Measurements from ENCODE around the gene SYT13. TPM values are rescaled to one million over a fixed set of nuclear protein-coding genes. Genes with fewer than 3 reads are reported as not detected.

The SYT13 gene
- polyA plus RNA-seq, 1 donor (not counting 4 experiments of a cell fraction or from before 2014, with no cell fraction given) = not detected

GRCh38 chr11:45320371-45320770 is 34.2 kb upstream of the SYT13 start:
- no peaks in the 10 kb centered on the region for H3K4me1 ChIP-seq (ENCODE audit: control insufficient read depth, extremely low read depth, insufficient read depth, low read length)
- H3K79me2 ChIP-seq (ENCODE audit: control insufficient read depth, insufficient read depth, low read length) = no peaks in the 10 kb centered on the region
- no peaks in the 10 kb centered on the region for H4K20me1 ChIP-seq (ENCODE audit: control insufficient read depth, extremely low read depth, insufficient read depth, low read length)
- no peak overlapping the region for H3K9ac ChIP-seq (ENCODE audit: control insufficient read depth, extremely low read depth, insufficient read depth, low read length)
- no peak for DNase-seq (ENCODE audit: low read depth, low spot score)
- H3K27ac ChIP-seq (ENCODE audit: control insufficient read depth, insufficient read depth, low read length) = no peak overlapping the region
- H3K27me3 ChIP-seq (ENCODE audit: control insufficient read depth, extremely low read depth, insufficient read depth, low read length) = peaks cover 15% of the 10 kb centered on the region
- H3K4me2 ChIP-seq (ENCODE audit: control insufficient read depth, extremely low read depth, insufficient read depth, low read depth, low read length) = no peak overlapping the region
- dilution Hi-C loops (cut with MboI; ENCODE audit: extremely low pct_ligation_motif_present, low sequenced_read_pairs) = no loop called here
- no peak overlapping the region for H3K4me3 ChIP-seq (ENCODE audit: control insufficient read depth in 2 of 3, extremely low read depth in 1 of 3, insufficient read depth in 2 of 3, low read depth in 1 of 3, low read length in 3 of 3)
- no peaks in the 10 kb centered on the region for H3K9me1 ChIP-seq (ENCODE audit: control insufficient read depth, extremely low read depth, insufficient read depth, low read length)
- H3K9me3 ChIP-seq (ENCODE audit: control insufficient read depth, low read depth, low read length) = no peaks in the 10 kb centered on the region
- TF ChIP-seq CTCF (optimal IDR thresholded peaks at IDR 0.05 in 1 of 3, IDR thresholded peaks at IDR 0.05 in 1 of 3, conservative IDR thresholded peaks at IDR 0.05 in 1 of 3; ENCODE audit: extremely low read depth in 1 of 3, insufficient read depth in 2 of 3, low read length in 3 of 3) (no peak), EZH2 (IDR thresholded peaks at IDR 0.05; ENCODE audit: low read length) (no peak)
- no peaks in the 10 kb centered on the region for H3K36me3 ChIP-seq (ENCODE audit: control insufficient read depth in 2 of 2, extremely low read depth in 1 of 2, insufficient read depth in 2 of 2, low read length in 2 of 2)
- no peak overlapping the region for H2AFZ ChIP-seq (ENCODE audit: control insufficient read depth, low read length)
- FAIRE-seq = no peak

GRCh38 chr11:45319077-45319476 is 32.9 kb upstream of the SYT13 start:
- DNase-seq (ENCODE audit: low read depth, low spot score) (no peak), FAIRE-seq (no peak)
- Histone ChIP-seq H3K4me3 (ENCODE audit: control insufficient read depth in 2 of 3, extremely low read depth in 1 of 3, insufficient read depth in 2 of 3, low read depth in 1 of 3, low read length in 3 of 3) (no peak overlapping the region), H3K9me1 (ENCODE audit: control insufficient read depth, extremely low read depth, insufficient read depth, low read length) (no peaks in the 10 kb centered on the region), H3K79me2 (ENCODE audit: control insufficient read depth, insufficient read depth, low read length) (no peaks in the 10 kb centered on the region), H2AFZ (ENCODE audit: control insufficient read depth, low read length) (no peak overlapping the region), H3K27ac (ENCODE audit: control insufficient read depth, insufficient read depth, low read length) (no peak overlapping the region), H3K9ac (ENCODE audit: control insufficient read depth, extremely low read depth, insufficient read depth, low read length) (no peak overlapping the region), H3K9me3 (ENCODE audit: control insufficient read depth, low read depth, low read length) (no peaks in the 10 kb centered on the region), H3K27me3 (ENCODE audit: control insufficient read depth, extremely low read depth, insufficient read depth, low read length) (peaks cover 16% of the 10 kb centered on the region), H3K36me3 (ENCODE audit: control insufficient read depth in 2 of 2, extremely low read depth in 1 of 2, insufficient read depth in 2 of 2, low read length in 2 of 2) (no peaks in the 10 kb centered on the region), H3K4me1 (ENCODE audit: control insufficient read depth, extremely low read depth, insufficient read depth, low read length) (no peaks in the 10 kb centered on the region), H3K4me2 (ENCODE audit: control insufficient read depth, extremely low read depth, insufficient read depth, low read depth, low read length) (no peak overlapping the region), H4K20me1 (ENCODE audit: control insufficient read depth, extremely low read depth, insufficient read depth, low read length) (no peaks in the 10 kb centered on the region)
- dilution Hi-C loops (cut with MboI; ENCODE audit: extremely low pct_ligation_motif_present, low sequenced_read_pairs) = no loop called here
- TF ChIP-seq EZH2 (IDR thresholded peaks at IDR 0.05; ENCODE audit: low read length) = no peak
- TF ChIP-seq CTCF (optimal IDR thresholded peaks at IDR 0.05 in 1 of 3, IDR thresholded peaks at IDR 0.05 in 1 of 3, conservative IDR thresholded peaks at IDR 0.05 in 1 of 3; ENCODE audit: extremely low read depth in 1 of 3, insufficient read depth in 2 of 3, low read length in 3 of 3) = no peak

All from keratinocyte (primary cell).